ENCODE data around the gene NR2E3.

The NR2E3 gene

DNA sequence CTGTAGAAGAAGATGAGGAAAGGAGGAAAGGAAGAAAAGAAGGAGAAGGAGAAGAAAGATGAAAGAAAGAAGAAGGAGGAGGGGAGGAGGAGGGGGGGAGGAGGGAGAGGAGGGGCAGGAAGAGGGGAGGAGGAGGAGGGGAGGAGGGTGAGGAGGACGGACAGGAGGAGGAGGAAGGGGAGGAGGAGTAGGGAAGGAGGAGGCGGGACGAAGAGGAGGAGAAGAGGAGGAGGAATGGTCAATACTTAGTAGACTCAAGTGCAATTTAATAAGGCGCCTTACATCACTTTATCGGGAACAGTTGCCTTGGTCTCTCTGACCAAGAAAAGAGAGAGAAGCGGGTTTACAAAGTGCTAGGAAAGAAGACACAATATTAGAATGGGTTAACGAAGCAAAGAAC is 23.7 kb upstream of the NR2E3 start:
- no peaks in the 10 kb centered on the region for H3K36me3 ChIP-seq (ENCODE audit: control insufficient read depth, insufficient read depth, low read length)
- no peaks in the 10 kb centered on the region for H3K27me3 ChIP-seq (replicated peaks; ENCODE audit: control insufficient read depth, insufficient read depth, low read length)
- no peak for DNase-seq (ENCODE audit: extremely low read depth, insufficient read length)
- TF ChIP-seq, protein P1, sequence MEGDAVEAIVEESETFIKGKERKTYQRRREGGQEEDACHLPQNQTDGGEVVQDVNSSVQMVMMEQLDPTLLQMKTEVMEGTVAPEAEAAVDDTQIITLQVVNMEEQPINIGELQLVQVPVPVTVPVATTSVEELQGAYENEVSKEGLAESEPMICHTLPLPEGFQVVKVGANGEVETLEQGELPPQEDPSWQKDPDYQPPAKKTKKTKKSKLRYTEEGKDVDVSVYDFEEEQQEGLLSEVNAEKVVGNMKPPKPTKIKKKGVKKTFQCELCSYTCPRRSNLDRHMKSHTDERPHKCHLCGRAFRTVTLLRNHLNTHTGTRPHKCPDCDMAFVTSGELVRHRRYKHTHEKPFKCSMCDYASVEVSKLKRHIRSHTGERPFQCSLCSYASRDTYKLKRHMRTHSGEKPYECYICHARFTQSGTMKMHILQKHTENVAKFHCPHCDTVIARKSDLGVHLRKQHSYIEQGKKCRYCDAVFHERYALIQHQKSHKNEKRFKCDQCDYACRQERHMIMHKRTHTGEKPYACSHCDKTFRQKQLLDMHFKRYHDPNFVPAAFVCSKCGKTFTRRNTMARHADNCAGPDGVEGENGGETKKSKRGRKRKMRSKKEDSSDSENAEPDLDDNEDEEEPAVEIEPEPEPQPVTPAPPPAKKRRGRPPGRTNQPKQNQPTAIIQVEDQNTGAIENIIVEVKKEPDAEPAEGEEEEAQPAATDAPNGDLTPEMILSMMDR (IDR thresholded peaks at IDR 0.05; ENCODE audit: insufficient read depth, low read length, poor library complexity, severe bottlenecking): no peak
- no peak overlapping the region for H3K4me3 ChIP-seq (replicated peaks; ENCODE audit: low read depth, low read length)

DNA sequence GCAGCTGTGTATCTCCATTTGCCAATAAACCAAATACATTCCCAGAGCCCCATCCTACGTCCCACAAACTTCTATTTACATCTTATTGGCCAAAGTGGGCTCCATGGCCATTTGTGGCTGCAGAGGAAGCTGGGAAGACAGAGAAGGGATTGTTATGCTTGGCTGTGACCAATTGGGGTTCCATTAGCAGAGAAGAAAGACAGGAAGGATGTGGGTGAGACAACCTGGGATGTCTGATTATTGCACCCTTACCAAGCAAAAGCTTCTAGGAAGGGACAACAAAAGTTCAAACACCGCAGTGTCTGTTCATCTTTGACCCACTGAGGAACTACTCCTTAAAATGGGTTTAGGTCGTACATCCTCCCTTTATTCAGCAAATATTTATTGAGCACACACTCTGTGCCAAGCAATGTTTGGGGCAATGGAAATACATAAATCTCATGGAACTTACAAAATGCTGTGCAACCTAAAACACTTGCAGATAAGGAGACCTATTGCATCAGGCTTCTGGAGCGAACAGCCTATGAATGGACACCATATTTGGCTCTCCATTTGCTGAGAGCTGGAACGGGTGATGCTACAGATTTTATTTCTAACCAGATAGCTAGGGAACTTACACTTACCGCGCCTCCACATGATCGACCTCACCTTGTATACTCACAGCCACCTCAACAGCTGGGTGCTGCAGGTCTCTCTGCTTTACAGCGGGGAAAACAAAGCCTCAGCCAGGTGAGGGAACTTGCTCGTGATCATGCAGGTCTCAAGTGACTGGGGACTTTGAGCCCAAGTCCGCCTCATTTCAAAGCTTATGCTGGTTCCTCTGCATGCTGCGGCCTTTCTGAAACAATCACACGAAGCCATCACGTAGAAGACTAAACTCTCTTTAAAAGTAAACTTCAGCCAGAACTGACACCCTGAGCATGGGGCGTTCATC is 21.4 kb upstream of the NR2E3 start:
- Histone ChIP-seq H3K4me3 (replicated peaks; ENCODE audit: low read depth, low read length) (no peak overlapping the region), H3K36me3 (ENCODE audit: control insufficient read depth, insufficient read depth, low read length) (no peaks in the 10 kb centered on the region), H3K27me3 (replicated peaks; ENCODE audit: control insufficient read depth, insufficient read depth, low read length) (peaks cover 1% of the 10 kb centered on the region)
- no peak for DNase-seq (ENCODE audit: extremely low read depth, insufficient read length)
- TF ChIP-seq, protein P1 (IDR thresholded peaks at IDR 0.05; ENCODE audit: insufficient read depth, low read length, poor library complexity, severe bottlenecking): no peak

DNA sequence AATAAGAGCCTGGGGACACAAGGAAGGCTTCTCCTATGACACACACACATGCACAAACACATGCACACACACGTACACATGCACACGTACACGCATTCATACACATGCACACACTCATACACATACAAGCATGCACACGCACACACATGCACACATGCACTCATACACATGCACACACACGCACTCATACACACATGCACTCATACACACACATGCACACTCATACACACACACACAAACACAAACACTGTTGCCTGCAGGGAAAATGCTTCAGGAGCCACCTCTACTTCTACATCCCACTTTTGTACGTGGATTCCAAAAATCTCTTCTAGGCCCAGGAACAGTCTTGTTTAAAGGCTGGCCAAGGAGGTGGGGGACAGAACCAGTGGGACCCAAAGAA is 20.7 kb upstream of the NR2E3 start:
- no peak overlapping the region for H3K4me3 ChIP-seq (replicated peaks; ENCODE audit: low read depth, low read length)
- TF ChIP-seq, protein P1 (IDR thresholded peaks at IDR 0.05; ENCODE audit: insufficient read depth, low read length, poor library complexity, severe bottlenecking): no peak
- peaks cover 1% of the 10 kb centered on the region for H3K27me3 ChIP-seq (replicated peaks; ENCODE audit: control insufficient read depth, insufficient read depth, low read length)
- no peak for DNase-seq (ENCODE audit: extremely low read depth, insufficient read length)
- H3K36me3 ChIP-seq (ENCODE audit: control insufficient read depth, insufficient read depth, low read length): no peaks in the 10 kb centered on the region

DNA sequence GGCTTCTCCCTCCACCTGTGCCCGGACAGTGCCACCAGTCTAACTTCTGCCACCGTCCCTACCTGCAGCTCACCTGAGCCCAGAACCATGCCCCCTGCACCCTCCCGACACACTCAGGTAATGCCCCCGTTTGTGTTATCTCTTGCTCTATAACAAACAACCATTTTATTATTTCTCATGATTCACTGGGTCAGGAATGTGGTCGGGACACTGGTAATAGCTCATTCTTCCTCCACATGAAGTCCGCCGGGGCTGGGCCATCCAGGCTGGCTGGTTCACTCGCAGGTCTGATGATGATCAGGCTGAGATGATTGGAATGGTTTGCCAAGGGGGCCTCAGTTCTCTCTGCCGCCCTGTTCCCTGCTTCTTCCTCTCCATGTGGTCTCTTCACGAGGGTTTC is 20.3 kb upstream of the NR2E3 start:
- TF ChIP-seq, protein P1 (IDR thresholded peaks at IDR 0.05; ENCODE audit: insufficient read depth, low read length, poor library complexity, severe bottlenecking): no peak
- DNase-seq (ENCODE audit: extremely low read depth, insufficient read length): no peak
- peaks cover 1% of the 10 kb centered on the region for H3K27me3 ChIP-seq (replicated peaks; ENCODE audit: control insufficient read depth, insufficient read depth, low read length)

DNA sequence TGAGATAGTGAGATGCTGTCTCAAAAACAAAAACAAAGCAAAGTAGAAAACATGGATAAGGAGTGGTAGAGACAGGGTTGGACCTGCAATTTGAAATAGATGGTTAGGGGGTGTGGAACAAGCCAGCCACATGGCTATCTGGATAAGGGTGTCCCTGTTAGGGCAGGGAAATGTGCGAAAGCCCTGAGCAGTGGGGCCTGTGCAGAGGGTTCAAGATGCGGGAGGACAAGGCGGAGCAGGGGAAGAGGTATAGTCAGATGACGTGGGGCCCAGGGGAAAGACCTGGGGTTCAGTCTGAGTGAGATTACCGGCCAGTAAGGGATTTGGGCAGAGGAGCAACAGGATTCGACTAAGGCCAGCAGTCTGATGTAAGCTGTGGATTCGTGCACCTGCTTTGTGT is 18.4 kb upstream of the NR2E3 start:
- no peak for DNase-seq (ENCODE audit: extremely low read depth, insufficient read length)
- TF ChIP-seq, protein P1 (IDR thresholded peaks at IDR 0.05; ENCODE audit: insufficient read depth, low read length, poor library complexity, severe bottlenecking): no peak
- H3K27me3 ChIP-seq (replicated peaks; ENCODE audit: control insufficient read depth, insufficient read depth, low read length): peaks cover 1% of the 10 kb centered on the region
- no peak overlapping the region for H3K4me3 ChIP-seq (replicated peaks; ENCODE audit: low read depth, low read length)
- H3K36me3 ChIP-seq (ENCODE audit: control insufficient read depth, insufficient read depth, low read length): no peaks in the 10 kb centered on the region

More for the DNA sequence above, 20.3 kb upstream of the NR2E3 start:
- Histone ChIP-seq H3K36me3 (ENCODE audit: control insufficient read depth, insufficient read depth, low read length) (no peaks in the 10 kb centered on the region), H3K4me3 (replicated peaks; ENCODE audit: low read depth, low read length) (no peak overlapping the region)
